HG02840 (cell line): ENCODE measurements around the gene FOXN3.

Experiments
- ATAC-seq: cut with Tn5 transposase; IDR thresholded peaks from one replicate; pipeline ENCODE4 v1.9.1; 2021; ENCODE audit warnings: mild to moderate bottlenecking, moderate library complexity, moderate number of reproducible peaks; ENCODE audit not compliant: unreplicated experiment, low FRiP score

Gene FOXN3

DNA sequence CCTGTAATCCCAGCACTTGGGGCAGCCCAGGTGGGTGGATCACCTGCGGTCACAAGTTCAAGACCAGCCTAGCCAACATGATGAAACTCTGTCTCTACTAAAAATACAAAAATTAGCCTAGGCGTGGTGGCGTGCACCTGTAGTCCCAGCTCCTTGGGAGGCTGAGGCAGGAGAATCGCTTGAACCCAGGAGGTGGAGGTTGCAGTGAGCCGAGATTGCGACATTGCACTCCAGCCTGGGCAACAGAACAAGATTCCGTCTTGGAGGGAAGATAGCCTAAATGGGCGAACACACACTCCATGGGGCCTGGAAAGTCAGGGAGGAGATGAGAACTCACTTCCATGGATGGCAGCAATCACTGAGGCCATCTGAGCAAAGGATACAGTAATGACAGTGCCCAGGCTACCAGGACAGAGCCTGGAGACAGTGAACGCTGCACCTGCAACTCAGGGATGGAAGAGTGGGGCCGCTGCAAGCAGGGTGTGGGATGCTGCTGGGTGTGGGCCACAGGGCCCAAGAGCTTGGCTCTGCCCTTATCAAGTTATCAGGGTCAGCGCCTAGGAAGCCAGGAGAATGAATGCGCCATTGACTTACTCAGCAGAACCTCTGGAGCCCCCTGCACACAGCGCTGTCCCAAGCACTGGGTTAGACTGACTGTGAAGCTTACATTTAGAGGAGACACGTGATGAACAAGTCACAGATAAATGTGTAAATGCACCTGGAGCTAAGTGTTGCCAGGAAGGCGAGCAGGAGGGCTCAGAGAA is 28.9 kb downstream of the FOXN3 start:
- no peak for ATAC-seq

DNA sequence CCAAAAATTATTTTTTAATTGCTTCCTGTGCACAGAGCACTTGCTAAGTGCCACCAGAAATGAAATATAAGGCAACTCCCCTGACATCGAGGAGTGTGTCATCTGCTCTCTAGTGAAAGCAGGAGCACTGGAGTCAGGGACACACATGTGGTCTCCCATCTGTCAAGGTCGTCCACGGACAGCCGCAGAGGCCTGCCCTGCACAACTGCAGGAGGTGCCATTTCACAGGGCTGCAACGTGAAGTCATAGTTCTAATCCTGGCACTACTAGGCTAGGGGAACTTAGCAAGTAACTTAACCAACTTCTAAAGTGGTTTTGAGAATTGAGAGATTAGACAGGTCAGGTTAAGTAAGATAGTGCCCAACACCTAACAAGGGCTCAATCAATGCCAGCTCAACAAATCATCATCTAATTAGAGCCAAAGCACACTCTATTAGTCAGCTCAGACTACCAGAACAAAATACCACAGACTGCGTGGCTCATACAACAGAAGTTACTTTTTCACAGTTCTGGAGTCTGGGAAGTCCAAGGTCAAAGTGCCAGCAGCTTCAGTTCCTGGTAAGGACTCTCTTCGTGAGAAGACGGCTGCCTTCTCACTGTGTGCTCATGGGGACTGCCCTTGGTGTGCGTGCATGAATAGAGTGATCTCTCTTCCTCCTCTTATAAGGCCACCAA is 30.7 kb downstream of the FOXN3 start:
- ATAC-seq, result no peak

DNA sequence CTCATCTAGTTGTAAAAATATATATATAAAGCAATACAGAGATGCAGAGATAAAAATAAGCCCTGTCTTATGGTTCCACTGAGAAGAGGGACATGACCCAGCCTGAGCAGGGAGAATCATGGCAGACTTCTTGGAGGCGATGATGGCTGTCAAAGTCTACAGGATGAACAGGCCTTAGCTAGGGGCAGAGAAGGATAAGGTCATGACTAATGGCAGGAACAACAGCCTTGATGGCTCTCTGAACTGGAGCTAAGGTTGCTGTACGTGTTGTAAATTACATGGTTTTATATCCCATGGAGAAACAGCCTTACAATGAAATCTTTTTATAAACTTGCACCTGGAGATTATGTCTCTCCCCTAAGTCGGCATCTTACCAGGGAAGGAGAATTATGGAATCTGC is 32.4 kb downstream of the FOXN3 start:
- ATAC-seq, result no peak

DNA sequence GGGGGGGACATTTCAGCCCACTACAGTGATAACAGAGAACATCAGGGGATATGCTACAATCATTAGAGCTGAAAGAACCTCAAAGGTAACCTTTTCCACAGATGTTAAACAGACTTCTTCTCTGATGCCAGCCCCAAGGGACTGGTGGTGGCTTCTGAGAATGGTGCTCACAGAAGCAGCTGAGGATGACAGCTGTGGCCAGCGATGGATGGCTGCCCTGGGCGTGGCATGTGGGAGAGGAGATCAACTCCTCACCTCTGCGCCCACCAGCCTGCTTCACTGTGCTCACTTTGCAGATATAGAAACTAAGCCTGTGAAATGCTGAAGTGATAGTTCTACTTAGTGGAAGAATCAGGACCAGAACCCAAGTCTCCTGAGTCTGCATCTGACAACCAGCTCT is 33.0 kb downstream of the FOXN3 start:
- ATAC-seq, result peak; percentile 75

DNA sequence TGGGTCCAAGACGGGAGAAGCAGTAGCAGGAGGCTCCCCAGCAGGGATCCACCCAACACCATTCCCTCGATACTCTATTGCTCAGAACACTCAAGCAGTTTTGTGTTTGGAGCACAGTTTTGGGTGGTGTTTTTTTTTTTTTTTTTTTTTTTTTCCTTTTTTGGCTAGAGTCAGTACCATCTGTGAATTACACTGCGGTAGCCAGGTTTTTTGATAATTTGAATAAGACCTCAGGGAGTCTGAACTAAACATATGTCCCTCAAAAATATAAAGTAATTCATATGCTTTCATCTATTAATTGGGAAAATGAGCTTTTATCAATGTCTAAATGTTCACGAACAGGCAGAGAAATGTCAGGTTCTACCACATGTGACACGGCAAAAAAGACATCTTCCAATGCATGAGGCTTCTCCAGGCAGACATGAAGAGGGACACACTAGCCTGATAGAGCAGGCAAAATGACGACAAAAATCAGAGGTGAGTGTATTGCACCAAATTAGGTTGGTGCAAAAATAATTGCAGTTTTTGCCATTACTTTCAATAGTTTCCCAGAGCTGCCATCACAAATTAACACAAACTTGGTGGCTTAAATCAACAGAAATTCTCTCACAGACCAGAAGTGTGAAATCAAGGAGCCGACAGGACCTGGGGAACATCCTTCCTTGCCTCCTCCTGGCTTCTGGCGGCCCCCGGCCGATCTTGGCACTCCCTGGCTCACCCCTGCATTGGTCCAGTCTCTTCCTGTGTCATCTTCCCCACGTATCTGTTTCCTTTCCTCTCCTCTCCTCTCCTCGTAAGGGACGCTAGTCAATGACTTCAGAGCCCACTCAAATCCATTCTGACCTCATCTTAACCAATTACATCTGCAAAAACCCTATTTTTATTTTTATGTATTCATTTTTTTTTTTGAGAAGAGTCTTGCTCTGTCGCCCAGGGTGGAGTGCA is 33.9 kb downstream of the FOXN3 start:
- ATAC-seq, result no peak

DNA sequence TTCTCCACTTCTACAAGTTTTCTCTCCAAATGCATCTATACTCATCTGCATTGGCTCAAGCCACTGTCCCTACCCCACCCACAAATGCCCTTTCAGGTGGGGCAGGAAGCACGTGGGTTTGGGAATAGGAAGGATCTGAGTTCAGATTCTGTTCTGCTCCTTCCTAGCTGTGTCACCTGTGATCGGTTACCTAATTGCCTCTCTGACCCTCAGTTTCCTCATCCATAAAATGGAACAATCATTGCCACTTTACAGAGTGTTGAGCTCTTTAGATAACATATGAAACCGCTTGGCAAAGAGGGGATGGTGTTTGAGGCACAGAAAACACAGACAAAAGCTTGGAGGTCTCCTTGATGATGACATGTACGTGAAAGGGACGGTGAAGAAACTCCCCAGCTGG is 34.5 kb downstream of the FOXN3 start:
- no peak for ATAC-seq

DNA sequence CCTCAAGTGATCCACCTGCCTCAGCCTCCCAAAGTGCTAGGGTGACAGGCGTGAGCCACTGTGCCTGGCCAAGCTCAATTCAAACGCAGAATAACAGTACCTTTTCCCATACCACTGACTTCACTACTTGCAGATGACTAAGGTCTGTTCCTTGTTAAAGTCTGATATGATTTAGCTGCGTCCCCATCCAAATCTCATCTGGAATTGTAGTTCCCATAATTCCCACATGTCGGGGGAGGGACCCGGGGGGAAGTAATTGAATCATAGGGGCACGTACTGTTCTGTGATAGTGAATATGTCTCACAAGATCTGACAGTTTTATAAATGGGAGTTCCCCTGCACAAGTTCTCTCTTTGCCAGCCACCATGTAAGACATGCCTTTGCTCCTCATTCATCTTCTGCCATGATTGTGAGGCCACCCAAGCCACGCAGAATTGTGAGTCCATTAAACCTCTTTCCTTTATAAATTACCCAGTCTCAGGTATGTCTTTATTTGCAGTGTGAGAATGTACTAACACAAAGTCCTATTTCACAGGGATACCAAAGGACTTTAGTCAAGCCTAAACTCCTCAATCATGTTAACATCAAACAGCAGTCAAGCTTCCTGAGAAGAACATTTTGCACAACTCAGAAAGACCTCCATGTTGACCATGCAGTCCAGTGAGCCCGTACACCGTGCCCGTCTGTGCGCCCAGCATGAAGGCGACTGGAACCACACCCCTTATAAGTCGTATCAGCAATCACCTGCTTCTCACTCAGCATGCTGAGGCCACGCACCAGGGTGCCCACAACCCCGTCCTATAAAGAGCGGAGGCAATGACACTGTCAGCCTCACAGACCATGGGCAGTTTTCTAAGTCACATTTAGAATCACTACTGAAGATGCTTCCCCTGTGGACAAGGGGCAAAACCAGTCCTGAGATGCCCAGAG is 36.9 kb downstream of the FOXN3 start:
- ATAC-seq, result no peak

DNA sequence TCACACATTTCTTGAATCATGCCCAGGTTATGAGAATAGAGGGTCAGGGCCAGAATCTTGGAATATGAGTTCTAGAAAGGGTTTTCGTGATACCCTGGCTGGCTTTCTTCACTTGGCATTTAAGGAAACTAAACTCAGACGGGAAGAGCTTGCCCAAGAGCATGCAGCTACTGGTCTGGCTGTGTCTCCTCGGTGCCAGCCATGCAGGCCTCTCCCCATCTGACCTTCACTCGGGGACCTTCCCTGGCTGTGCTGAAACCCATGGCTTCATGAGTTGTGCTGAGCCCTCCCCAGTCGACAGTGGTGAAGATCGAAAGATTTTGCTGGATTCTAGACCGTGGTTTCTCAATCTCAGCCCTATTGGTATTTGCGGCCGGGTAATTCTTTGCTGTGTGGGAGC is 38.0 kb downstream of the FOXN3 start:
- ATAC-seq, result no peak

DNA sequence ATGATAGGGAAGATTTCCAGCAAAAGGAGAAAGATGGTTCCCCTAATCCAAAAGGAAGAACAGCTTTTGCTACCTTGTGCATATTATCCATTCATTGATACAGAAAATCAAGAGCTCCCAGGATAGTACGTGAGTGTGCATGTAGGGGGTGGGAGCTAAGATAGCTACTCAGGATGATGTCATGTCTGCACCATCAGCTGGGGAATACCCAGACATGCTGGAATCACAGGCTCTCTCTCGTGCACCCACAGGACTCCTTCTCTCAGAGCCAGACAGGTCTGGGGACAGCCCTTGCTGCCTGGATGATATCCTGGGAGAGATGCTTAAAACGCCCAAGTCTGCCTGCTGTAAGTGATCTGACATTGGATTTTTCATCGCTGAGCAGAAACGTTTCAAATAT is 38.9 kb downstream of the FOXN3 start:
- no peak for ATAC-seq

DNA sequence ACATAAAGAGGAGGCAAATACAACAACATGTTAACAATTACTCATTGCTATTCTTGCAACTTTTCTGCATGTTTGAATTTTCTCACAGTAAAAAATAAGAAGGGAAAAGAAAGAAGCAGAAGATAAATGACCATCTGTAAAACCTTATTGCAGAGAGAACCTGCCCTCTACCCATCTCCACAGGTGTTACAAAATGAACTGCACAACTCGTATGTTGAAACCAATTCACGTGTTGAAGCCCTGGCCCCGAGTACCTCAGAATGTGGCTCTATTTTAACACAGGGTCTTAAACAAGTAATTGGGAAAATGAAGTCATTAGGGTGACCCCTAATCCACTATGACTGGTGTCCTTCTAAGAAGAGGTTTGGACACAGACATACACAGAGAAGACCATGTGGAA is 39.5 kb downstream of the FOXN3 start:
- ATAC-seq, result no peak

DNA sequence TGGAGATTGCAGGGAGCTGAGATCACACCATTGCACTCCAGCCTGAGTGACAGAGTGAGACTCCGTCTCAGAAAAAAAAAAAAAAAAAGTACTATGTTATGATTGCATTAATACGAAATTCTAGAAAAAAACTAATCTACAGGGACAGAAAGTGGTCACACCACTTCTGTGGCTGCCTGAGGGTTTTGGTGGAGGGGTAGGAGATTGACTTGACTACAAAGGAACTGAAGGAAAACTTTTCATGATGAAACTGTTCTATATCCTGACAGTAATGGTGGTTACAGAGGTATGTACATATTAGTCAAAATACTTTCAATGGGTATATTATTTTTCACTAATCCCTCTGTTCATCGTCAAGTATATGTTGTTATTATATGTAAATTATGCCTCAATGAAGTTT is 42.1 kb downstream of the FOXN3 start:
- no peak for ATAC-seq

DNA sequence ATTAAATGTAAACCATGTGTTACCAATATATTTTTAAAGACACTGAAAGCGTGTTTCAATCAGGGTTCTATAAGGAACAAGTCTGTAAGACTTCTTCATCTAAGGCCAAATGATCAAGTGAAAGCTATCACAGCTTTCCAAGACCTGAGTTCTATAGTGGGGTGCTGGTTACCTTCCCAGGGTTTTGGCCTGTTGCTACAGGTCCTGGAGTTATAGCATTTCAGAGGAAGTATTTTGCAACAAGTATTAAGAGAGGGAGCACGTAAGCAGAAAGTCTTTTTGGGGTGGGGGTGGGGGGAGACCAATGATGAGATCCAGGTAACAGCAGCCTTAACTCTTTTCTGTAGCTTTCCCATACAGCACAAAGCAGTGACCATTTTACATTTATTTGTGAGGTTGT is 43.8 kb downstream of the FOXN3 start:
- no peak for ATAC-seq

DNA sequence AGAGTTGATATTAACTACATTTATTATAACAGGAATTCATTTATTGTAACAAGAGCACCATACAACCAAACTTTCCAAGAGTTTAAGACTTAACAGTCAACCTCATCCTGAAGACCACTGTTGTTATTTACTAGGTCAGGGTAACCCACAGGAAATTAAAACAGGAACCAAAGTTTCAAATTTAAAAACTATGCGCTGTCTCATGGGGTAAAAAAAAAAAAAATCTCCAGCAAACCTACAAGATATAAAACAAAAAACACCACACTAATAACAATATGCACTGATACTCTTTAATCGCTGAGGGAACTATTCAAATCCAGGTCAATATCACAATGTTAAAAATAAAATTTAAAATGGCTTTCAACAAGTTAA is 44.5 kb downstream of the FOXN3 start:
- no peak for ATAC-seq

DNA sequence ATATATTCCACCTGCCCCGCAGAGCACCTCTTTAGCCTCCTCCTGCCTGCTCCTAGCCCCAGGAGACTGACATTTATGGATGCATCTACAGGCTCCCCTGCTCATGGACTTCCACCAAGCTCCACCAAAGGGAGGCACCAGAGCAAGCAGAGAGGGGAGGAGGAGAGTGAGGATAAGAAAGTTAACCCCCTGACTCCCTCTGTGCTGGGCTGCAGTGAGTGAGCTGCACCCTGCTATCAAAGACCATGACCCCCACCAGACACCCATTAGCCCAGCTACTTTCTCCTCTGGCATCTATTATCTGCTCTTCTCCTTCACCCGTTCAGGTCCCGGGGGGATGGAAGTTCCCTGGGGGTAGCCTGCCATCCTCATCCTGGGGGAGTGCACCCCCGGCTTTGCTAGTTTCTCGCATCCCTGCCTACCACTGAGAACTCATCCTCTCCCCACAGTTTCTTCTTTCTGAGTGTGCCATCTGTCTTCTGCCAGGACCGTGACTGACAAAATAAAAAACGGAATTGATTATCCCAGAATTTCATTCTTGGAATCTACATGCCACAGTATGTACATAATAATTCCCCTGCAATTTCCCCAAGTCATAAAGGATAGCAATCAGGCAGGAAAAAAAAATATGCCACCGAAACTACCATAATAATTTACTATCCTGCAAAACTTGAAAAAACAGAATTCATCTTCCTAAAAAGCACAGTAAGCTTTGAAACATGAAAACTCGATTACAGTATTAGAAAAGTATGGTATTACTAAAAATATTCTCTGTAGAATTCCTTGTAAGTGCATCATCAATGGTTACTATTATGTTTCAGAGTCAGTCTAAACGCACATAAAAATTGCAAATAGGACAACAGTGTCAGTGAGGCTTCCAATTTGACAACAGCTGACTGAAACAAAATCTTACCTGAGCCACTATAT is 45.2 kb downstream of the FOXN3 start:
- ATAC-seq, result no peak

DNA sequence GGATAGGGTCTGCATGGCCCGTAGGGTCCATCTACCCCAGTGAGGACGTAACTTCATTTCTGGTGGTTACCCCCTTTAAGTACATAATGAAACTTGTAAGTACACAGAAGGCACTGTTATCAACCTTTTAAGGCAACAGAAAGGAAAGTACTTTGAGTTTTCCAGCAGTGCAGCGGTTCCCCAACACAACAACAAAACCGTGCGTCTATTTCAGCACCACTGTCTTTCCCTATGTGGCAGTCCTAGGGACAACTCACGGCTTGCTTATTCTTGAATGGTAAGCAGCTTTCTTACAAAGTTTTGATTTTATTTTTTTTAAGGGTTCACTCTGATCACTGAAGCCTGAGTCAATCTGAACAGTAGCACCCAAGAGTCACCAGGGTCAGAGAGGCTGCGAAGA is 46.3 kb downstream of the FOXN3 start:
- ATAC-seq, result no peak

DNA sequence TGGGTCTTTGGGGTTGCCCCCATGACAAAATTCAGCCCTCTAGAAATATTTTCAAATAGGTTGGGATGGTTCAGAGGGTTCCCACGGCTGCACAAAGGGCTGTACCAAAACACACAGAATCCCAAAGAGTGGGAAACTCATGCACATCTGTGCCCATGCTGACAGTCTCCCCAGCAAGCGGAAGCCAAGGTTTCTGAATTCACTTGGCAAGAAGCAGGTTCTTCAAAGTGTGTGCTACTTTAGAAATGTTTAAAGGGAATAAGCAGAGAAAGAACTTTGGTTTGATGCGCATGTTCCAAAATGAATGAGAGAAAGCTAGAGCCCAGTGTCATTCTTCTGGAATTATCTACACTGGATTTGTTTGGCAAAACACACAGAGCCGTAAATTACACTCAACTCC is 46.7 kb downstream of the FOXN3 start:
- ATAC-seq, result no peak

DNA sequence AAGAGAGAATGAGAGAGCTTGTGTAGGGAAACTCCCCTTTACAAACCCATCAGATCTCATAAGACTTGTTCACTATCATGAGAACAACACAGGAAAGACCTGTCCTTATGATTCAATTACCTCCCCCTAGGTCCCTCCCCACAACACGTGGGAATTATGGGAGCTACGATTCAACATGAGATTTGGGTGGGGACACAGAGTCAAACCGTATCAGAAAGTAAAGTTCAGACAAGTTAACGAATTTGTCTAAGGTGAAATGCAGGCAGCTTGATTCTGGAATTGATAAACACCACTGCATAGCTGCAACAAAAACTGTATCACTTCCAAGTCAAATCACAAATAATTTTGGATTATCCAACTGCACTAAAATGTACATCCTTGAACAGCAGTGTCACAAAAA is 47.4 kb downstream of the FOXN3 start:
- no peak for ATAC-seq

DNA sequence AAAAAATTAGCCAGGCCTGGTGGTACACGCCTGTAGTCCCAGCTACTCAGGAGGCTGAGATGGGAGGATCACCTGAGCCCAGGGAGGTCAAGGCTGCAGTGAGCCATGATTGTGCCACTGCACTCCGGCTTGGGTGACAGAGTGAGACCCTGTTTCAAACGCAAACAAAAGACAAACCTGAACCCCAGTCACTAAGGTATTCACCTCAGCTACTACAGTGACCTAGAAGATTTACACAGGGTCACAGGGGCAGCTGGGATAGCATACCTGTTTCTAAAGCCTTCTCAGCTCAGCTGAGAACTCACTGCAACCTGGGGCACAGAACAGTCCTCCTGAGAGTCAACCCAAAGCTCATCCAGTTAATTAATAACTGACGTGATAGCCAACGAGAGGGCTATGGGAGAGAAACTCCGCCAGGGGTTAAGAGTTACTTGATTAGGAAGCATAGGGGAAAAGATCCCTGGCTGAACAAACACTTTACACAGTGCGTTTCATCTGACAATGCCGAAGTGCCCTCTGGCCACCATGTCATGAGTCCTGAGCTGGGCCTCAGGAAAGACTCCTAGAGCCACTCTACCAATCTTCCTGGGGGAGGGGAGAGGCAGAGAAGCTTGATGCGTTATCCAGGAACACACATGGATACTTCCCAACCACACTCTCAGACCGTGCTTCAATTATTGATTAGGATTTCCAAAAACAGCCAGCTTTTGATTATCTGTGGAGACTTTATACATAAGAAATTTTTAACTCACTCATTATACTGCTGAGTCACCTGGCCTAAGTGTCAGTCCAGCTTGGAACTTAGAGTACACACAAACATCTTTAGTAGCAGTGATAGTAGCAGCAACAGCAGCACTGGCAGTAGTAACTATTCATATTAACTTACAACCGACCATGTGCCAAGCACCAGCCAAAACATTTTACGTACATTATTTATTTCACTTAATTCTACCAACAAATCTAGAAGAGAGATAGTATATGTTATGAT is 48.2 kb downstream of the FOXN3 start:
- ATAC-seq, result no peak
